CD4-positive, alpha-beta T cell (primary cell): ENCODE results near the gene SYT14. TPM values are rescaled to one million over a fixed set of nuclear protein-coding genes. Genes with fewer than 3 reads are reported as not detected.

Experiments used
- ATAC-seq: fragments of 200-7000 bp; cut with Tn5 transposase; one replicate; pipeline ENCODE4 v1.10.0; 2022; ENCODE audit warnings: mild to moderate bottlenecking; ENCODE audit not compliant: poor library complexity
- CTCF ChIA-PET: fragments of 350-600 bp; sonication (Branson Sonifier 250); formaldehyde crosslinking; loops from one replicate; lab custom pipeline; 2021; ENCODE audit warnings: antibody characterized with exemption, inconsistent platforms; lab: Charles Lee
- POLR2A ChIA-PET: fragments of 350-600 bp; sonication (Branson Sonifier 250); formaldehyde crosslinking; loops from one replicate; lab custom pipeline; 2021; ENCODE audit warnings: antibody characterized with exemption, inconsistent platforms; lab: Charles Lee
- DNase-seq, 14 experiments: peaks; one replicate each; pipeline ENCODE4 v3.0.0-alpha.2; 2013 to 2020; ENCODE audit warnings: mixed read lengths in 2 of 14
- H3K27ac ChIP-seq, 2 donors: one replicate each; pipeline versions ENCODE4 v1.5.1 to v1.7.0; 2013; ENCODE audit warnings: low read length in 2 of 2, low read depth in 1 of 2, mild to moderate bottlenecking in 1 of 2
- H3K27me3 ChIP-seq, 2 experiments: 1 replicate in 1 of 2; 2 replicates in 1 of 2; pipeline versions ENCODE4 v1.6.1 to v1.7.0; 2013; ENCODE audit warnings: low read length in 2 of 2, control low read depth in 1 of 2, mild to moderate bottlenecking in 1 of 2, moderate library complexity in 1 of 2; ENCODE audit not compliant: insufficient read depth in 2 of 2, control insufficient read depth in 1 of 2
- H3K36me3 ChIP-seq: one replicate; pipeline ENCODE4 v1.6.1; 2013; ENCODE audit warnings: low read length, control low read depth; ENCODE audit not compliant: insufficient read depth
- H3K4me1 ChIP-seq: one replicate; pipeline ENCODE4 v1.6.1; 2013; ENCODE audit warnings: low read length, control low read depth; ENCODE audit not compliant: insufficient read depth
- H3K4me3 ChIP-seq: one replicate; pipeline ENCODE4 v1.5.1; 2013; ENCODE audit warnings: mild to moderate bottlenecking, low read length, moderate library complexity
- H3K9me3 ChIP-seq, 2 experiments: 1 replicate in 1 of 2; 2 replicates in 1 of 2; pipeline versions ENCODE4 v1.6.1 to v1.7.0; 2013; ENCODE audit warnings: low read length in 2 of 2, mild to moderate bottlenecking in 2 of 2, control low read depth in 1 of 2, moderate library complexity in 1 of 2; ENCODE audit not compliant: control insufficient read depth in 1 of 2, insufficient read depth in 1 of 2
- H3K27ac Mint-ChIP-seq: one replicate; pipeline ENCODE4 v1.8.0; 2020; ENCODE audit warnings: mixed read lengths
- H3K27me3 Mint-ChIP-seq: one replicate; pipeline ENCODE4 v1.8.0; 2021; ENCODE audit warnings: mixed read lengths
- H3K36me3 Mint-ChIP-seq: one replicate; pipeline ENCODE4 v1.8.0; 2021; ENCODE audit warnings: low read depth, mixed read lengths
- H3K4me1 Mint-ChIP-seq: one replicate; pipeline ENCODE4 v1.8.0; 2021; ENCODE audit warnings: low read depth, mixed read lengths
- H3K4me3 Mint-ChIP-seq: one replicate; pipeline ENCODE4 v1.8.0; 2020; ENCODE audit warnings: mild to moderate bottlenecking, mixed read lengths
- H3K9me3 Mint-ChIP-seq: one replicate; pipeline ENCODE4 v1.8.0; 2020; ENCODE audit warnings: mixed read lengths
- intact Hi-C, 2 experiments: fragments of 100-400 bp; cut with DNase I in 1 of 2; cut with micrococcal nuclease in 1 of 2; formaldehyde crosslinking; loops; one replicate each; pipeline versions ENCODE4 v1.15.1 to v1.9.0; 2023 to 2025; cut with DNase I, micrococcal nuclease
- total RNA-seq, 174 experiments: library from RNA in 2 of 174; stranded (reverse) in 2 of 174; gene quantifications; one replicate each; pipeline ENCODE4 v1.2.3 and lab custom pipeline; 2021 to 2026
- TF ChIP-seq, protein P1 (sequence below): fragments of 200-600 bp; IDR thresholded peaks from one replicate; pipeline ENCODE4 v1.8.0; 2022; ENCODE audit warnings: antibody characterized with exemption, mild to moderate bottlenecking

Gene SYT14
- total RNA-seq, 2 experiments from 2014 or later, result not detected

- DNase-seq, result no peak
- intact Hi-C loops, result no loop called here
- ChIA-PET POLR2A (no interaction called here), CTCF (no interaction called here)
- ATAC-seq, result no peak
- Mint-ChIP-seq H3K36me3 (no peaks in the 10 kb centered on the region), H3K27ac (no peak overlapping the region), H3K4me1 (no peaks in the 10 kb centered on the region), H3K4me3 (no peak overlapping the region), H3K9me3 (peaks cover 3% of the 10 kb centered on the region), H3K27me3 (peaks cover 31% of the 10 kb centered on the region)
- Histone ChIP-seq H3K27me3 (peaks cover 4% of the 10 kb centered on the region in 2 experiments), H3K9me3 (peaks cover 0 to 8% of the 10 kb centered on the region in 2 experiments), H3K27ac (no peak overlapping the region), H3K4me3 (no peak overlapping the region), H3K4me1 (no peaks in the 10 kb centered on the region), H3K36me3 (no peaks in the 10 kb centered on the region)
- TF ChIP-seq, protein P1, sequence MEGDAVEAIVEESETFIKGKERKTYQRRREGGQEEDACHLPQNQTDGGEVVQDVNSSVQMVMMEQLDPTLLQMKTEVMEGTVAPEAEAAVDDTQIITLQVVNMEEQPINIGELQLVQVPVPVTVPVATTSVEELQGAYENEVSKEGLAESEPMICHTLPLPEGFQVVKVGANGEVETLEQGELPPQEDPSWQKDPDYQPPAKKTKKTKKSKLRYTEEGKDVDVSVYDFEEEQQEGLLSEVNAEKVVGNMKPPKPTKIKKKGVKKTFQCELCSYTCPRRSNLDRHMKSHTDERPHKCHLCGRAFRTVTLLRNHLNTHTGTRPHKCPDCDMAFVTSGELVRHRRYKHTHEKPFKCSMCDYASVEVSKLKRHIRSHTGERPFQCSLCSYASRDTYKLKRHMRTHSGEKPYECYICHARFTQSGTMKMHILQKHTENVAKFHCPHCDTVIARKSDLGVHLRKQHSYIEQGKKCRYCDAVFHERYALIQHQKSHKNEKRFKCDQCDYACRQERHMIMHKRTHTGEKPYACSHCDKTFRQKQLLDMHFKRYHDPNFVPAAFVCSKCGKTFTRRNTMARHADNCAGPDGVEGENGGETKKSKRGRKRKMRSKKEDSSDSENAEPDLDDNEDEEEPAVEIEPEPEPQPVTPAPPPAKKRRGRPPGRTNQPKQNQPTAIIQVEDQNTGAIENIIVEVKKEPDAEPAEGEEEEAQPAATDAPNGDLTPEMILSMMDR, result no peak
Measured at GRCh38 chr1:210200124-210200736, 262.2 kb downstream of the SYT14 start.

DNA sequence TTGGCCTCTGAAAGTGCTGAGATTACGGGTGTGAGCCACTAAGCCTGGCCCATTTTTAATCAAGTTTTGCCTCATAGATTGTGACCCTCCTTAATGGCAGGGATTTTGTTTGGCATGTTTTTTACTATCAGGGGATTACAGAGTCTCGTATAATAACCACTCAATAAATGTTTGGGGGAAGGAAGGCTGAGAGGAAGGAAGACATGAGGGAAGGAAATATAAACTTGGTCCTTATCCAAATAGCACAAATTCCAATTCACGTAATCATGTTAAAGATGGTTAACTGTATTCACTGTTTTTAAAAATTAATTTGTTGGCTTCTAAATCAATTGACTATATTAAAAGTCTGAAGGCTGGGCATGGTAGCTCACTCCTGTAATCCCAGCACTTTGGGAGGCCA is 263.7 kb downstream of the SYT14 start:
- TF ChIP-seq, protein P1, result no peak
- POLR2A ChIA-PET, result no interaction called here

GRCh38 chr1:210207597-210208450 is 269.8 kb downstream of the SYT14 start:
- Mint-ChIP-seq H3K27ac (no peak overlapping the region), H3K4me1 (no peaks in the 10 kb centered on the region), H3K36me3 (no peaks in the 10 kb centered on the region), H3K4me3 (no peak overlapping the region), H3K9me3 (no peaks in the 10 kb centered on the region), H3K27me3 (peaks cover 43% of the 10 kb centered on the region)
- Histone ChIP-seq H3K36me3 (no peaks in the 10 kb centered on the region), H3K4me1 (no peaks in the 10 kb centered on the region), H3K4me3 (no peak overlapping the region), H3K9me3 (no peaks in the 10 kb centered on the region), H3K27ac (no peak overlapping the region), H3K27me3 (no peaks in the 10 kb centered on the region)
- TF ChIP-seq, protein P1, result no peak
- ATAC-seq, result no peak
- DNase-seq, result no peak
- ChIA-PET POLR2A (no interaction called here), CTCF (no interaction called here)
- intact Hi-C loops, result no loop called here

More for the DNA sequence above, 263.7 kb downstream of the SYT14 start:
- intact Hi-C loops, result no loop called here
- no peaks in the 10 kb centered on the region for H3K36me3 ChIP-seq
- H3K27ac Mint-ChIP-seq, result no peak overlapping the region
- DNase-seq (no peak), ATAC-seq (no peak)
- H3K27me3 Mint-ChIP-seq, result peaks cover 39% of the 10 kb centered on the region
- H3K4me3 ChIP-seq, result no peak overlapping the region
- H3K4me3 Mint-ChIP-seq, result no peak overlapping the region
- H3K9me3 ChIP-seq, result no peaks in the 10 kb centered on the region
- peaks cover 4% of the 10 kb centered on the region in 2 experiments for H3K27me3 ChIP-seq
- no peaks in the 10 kb centered on the region for H3K4me1 ChIP-seq
- H3K4me1 Mint-ChIP-seq, result no peaks in the 10 kb centered on the region
- no peaks in the 10 kb centered on the region for H3K36me3 Mint-ChIP-seq
- CTCF ChIA-PET, result no interaction called here
- H3K27ac ChIP-seq, result no peak overlapping the region
- H3K9me3 Mint-ChIP-seq, result peaks cover 3% of the 10 kb centered on the region
